ENCODE data around the gene SHISA7.

Gene SHISA7

DNA sequence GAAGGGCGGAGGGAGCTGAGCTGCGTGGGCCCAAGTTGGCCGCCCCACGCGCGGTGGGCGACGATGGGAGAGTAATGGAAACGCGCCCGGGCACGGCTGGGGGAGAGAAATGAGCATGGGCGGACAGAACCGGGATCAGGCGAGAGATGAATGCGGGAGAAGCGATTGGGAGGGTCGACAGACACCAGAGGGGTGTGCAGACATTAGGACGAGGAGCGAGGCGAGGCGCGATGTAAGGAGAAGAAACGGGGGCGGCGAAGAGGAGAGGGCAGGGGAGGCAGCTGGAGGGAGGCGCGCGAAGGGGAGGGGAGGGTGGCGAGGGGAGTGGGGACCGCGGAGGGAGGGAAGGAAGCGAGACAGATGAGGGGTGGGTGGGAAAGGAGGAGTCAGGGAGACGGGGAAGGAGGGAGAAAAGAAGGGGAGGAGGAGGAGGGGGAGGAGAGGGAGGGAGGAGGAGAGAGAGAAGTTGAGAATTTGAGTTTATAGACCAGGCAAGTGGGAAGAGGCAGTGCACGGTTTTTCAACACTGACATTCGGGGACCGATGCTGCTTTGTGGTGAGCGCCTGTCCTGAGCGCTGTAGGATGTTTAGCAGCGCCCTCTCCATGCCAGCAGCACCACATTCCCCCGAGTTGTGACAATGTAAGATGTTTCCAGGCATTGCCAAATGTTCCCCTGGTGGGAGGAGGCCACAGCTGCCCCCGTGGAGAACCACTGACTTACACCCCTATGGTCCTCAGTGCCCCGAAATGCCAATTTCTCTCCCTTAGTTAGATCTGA lies at the start of gene SHISA7:
Gene SHISA7 (minus strand): TSS at position 256 of the 779 bp plus-strand sequence. CDS start 437 bp downstream, outside the sequence.
- DNase-seq: no peak

DNA sequence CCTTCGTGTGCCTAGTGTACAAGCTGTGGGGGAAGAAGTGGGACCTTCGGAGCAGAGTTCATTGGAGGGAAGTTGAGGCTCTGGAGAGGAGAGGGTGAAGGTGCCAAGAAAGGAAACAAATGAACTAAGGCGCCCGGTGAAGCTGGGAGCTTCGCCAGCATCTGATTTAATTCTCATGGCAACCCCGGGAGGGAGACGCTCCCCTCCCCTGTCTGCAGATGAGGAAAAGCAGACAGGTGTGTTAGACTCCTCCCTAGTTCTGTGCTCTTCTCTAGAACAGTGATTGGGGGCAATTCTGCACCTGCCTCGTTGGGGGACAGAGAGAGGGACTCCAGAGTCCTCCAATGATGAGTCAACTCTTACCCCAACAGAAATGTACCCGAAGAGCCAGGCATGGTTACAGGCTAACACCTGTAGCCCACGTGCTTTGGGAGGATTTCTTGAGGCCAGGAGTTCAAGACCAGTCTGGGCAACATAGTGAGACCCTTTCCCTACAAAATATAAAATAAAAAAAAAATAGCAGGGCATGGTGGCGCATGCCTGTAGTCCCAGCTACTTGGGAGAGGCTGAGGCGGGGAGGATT lies 49.4 kb upstream of the SHISA7 start:
- no peak for DNase-seq

DNA sequence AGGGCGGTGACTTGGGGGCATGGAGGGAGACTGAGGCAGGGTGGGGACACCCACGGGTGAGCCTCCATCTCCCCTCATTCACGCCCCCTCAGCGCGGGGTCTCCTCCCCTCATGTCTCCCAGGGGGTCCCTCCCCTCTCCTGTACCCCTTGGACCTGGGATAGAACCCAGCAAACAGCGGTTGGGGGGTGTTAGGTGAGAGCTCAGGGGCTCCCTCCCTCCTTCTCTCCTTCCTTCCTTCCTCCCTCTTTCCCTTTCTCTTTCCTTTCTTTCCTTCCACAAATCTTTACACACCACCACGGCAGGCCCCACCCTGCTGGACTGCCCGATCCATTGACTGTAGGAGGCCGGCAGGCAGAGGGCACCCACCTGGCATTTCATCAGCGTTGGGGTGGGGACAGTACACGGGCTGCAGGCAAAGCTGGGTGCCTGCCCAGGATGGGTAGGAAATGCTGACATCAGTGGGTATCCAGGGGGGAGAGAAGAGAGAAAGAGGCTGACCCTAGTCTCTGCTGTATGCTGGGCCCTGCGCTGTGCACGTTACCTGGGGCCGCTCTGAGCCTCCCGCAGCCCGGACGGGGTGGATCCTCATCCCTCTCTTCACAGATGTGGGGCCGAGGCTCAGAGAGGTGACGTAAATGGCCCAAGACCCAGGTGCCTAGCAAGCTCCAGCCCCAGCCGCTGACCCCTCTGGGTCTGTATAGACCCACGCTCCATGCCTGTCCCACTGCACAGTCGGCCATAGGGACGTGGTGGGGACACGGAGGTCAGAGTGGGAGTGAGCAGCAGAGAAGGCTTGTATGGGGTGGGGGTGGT lies 48.7 kb upstream of the SHISA7 start:
- DNase-seq: peak in 2 of 3 donors; percentile 20 to 27

DNA sequence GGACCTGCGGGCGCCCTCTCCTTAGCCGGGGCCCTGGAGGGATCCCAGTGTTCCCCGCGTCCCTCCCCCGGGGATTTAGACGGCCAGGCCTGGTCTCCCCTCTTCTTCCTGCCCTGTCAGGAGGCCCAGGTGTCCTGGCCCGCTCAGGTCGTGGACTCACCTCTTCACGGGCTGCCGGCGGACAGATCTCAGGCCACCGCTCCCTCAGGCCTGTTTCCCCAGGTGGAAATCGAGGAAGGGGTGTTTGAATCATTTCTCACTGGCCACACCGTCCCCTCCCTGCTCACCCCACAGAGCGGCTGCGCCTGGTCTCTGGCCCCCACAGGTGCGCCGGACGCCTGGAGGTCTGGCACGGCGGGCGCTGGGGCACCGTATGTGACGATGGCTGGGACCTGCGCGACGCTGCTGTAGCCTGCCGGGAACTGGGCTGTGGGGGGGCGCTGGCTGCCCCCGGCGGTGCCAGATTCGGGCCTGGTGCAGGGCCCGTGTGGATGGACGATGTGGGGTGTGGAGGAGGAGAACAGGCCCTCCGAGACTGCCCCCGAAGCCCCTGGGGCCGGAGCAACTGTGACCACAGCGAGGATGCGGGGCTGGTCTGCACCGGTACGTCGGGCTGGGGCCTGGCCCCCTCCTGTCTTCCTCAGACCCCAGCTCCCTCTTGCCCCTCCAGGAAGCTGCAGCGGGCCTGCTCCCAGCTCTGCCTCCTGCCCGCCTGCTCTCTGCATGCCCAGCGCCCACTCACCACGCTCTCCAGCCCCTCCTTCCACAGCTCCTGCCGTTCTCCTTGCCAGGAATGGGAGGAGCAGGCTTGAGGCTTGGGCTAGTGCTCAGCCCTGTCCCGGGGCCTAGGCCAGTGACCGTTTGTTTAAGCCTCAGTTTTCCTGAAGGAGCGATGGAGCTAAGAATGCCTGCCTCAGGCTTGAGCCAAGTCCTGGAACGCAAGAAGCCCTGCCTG lies 47.7 kb upstream of the SHISA7 start:
- DNase-seq: no peak

DNA sequence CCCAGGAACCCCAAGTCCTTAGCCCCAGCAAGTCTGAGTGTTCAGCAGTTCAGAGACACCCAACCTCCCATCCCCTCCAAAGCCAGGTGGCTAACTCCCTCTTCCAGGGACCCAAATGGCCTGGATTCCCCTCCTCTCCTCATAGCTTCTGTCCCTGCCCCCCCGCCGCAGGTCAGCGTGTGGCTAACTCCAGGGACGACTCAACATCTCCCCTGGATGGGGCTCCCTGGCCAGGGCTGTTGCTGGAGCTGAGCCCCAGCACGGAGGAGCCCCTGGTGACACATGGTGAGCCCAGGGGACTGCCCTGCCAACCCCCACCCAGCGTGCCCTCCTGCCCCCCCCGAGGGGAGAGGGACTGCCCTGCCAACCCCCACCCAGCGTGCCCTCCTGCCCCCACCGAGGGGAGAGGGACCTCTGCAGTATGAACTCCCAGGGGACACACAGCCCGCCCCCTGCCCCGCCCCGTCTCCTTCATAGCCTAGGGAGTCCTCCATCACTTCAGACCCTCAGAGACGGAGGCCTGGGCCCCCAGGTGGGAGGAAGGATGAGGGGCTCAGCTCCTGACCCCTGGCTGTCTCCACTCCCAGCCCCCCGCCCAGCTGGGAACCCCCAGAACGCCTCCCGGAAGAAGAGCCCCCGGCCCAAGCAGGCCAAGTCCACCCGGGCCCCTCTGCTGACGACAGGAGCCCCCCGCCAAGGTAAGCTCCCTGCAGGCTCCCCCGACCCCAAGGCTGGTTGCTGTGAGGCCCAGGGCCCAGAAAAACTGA lies 46.8 kb upstream of the SHISA7 start:
- DNase-seq: no peak

DNA sequence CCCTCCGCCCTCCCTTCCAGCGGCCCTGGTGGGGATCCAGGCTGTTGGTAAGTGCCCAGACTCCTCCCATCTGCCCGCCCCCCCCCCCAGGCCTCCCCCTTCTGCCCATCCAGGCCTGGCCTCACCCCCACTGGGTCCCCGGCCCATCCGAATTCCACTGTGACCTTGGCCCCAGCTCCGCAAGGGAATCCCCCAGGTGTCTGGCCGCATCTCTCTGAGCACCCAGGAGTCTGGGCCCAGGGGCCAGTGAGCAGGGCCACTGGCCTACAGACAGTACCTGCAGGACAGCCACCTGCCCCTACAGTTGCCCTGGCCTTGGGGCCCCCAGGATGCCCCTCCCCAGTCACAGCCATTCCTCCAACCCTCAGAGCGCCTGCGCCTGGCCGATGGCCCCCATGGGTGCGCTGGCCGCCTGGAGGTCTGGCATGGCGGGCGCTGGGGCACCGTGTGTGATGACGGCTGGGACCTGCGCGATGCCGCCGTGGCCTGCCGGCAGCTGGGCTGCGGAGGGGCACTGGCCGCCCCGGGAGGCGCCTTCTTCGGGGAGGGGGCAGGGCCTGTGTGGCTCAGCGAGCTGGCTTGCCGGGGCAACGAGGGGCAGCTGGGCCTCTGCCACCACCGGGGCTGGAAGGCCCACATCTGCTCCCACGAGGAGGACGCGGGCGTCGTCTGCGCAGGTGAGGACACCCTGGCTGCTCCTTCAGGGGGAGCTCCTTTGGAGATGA lies 46.0 kb upstream of the SHISA7 start:
- no peak for DNase-seq

DNA sequence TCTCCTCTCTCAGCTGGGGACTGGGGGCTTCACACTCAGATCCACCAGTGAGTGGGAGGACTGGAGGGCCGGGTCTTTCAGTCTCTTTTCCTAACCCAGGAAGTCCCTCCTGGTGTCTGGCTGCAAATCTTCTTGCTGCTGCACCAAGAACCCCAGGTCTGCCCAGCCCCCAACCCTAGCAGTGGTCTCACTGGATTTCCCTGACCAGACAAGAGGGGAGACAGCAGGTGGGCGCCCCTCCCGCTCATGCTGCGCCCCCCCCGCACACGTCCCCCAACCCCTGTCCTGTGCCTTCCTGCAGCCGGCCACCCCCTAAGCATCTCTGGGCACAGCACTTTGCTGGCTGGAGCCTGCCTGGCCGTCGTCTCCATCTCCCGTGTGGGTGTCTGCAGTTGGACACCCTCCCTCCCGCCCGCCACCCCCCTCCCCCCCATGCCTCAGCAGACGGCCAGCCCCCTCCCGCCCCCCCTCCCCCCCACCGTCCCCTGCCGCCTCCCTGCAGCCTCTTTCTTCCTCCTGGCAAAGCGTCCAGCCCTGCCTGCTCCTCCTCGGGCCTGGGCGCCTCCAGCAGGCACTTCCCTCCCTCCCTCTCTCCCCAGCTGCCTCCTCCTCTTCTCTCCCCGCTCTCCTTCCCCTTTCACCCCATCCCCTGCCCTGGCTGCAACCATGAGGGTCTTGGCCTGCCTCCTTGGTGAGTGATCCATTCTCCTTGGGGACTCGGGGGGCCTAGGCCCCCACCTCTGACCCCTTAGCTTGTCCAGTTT lies 45.0 kb upstream of the SHISA7 start, which contains the start of gene SSC5D:
Gene SSC5D (plus strand): TSS at position 513 of the 764 bp plus-strand sequence. CDS start 154 bp downstream, at position 667.
- peak in 1 of 3 donors; percentile 26 for DNase-seq

DNA sequence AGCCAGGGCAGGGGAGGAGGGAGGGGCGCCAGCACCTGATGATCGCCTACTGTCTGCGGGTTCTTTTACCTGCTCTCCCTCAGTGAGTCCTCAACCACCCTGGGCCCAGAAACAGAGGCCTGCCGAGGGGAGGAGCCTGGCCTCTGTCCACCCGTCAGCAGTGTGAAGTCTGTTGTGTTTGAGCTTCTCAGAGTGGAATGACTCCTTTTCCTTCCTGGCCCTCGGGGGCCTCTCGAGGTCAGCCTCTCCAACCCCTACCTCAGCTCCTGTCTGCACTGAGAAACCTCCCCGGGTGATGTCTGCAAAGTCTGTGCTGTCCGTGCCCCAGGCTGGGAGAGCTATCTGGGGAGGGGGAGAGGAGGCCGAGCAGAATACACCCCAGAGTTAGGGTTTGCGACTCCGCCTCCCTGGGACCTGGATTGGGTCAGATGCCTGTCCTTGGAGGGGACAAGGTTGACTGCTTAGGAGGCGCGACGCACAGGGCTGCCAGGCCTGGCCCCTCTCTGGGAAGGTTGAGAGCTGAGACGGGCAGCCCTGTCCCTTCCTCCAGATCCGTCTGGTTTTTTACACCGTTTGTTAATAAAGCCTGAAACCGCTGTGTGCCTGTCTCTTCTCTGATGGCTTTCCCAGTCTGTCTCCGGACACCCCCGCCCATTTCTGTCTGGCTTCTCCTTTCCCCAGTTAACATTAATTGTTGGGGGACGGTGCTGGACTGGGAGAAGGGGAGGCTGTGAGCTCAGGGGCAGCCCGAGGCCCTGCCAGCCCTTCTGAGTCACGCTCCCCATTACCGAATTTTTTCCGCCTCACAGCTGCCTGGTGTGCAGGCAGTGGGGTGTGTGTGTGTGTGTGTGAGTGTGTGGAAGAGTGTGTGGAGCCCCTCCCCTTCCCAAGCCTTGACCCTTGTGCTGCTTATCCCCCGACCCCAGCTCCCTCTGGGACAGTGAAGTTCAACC lies 44.1 kb upstream of the SHISA7 start:
- peak in 2 of 3 donors; percentile 21 to 31 for DNase-seq

DNA sequence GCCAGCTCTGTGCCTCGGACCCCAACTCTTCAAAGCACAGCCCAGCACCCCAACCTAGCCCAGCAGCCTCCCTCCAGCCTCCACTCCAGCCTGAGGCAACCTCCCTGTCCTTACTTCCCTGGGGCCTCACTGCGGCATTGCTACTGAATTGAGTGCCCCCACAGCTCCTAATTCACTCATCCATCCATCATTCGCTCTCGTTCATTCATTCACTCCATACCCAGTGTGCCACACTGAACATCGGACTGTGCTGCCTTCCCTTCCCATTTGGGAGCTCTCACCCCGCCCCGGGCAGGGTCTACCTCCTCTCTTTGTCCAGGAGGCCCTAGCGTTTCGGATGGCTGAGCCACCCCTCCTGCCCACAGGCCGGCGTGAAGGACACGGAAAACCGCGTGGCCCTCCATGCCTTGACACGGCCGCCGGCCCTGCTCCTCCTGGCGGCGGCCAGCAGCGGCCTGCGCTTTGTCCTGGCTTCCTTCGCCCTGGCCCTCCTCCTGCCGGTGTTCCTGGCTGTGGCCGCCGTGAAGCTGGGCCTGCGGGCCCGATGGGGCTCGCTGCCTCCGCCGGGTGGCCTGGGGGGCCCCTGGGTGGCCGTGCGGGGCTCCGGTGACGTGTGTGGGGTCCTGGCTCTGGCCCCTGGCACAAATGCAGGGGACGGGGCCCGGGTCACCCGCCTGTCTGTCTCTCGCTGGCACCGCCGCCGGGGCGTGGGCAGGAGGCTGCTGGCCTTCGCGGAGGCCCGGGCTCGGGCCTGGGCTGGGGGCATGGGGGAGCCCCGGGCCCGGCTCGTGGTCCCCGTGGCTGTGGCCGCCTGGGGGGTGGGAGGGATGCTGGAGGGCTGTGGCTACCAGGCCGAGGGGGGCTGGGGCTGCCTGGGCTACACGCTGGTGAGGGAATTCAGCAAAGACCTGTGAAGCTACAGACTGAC lies 43.2 kb upstream of the SHISA7 start:
- DNase-seq: no peak

DNA sequence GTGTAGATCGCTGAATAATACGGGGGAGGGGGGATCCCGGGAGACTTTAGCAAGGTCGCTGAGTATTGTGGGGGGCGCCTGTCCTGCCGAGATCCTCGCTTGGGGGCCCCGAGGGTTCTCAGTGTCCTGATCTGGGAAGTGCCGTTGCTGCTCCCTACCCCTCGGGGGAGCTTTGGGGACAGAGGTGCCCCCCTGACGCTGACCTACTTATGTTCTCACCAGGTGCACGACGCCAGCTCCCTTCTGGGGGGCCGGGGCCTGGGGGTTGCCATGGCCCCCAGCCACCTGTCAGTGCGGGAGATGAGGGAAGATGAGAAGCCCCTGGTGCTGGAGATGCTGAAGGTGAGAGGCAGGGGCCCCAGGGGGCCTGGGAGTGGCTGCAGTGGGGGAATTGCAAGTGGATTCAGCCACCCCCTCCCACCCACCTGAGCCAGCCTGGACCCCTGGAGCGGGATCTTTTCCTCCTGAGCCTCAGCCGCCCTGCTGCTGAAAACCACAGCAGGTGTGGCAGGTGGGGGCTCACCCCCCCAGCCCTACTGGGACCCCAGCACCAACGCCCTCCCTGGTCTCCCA lies 42.4 kb upstream of the SHISA7 start:
- DNase-seq: no peak

DNA sequence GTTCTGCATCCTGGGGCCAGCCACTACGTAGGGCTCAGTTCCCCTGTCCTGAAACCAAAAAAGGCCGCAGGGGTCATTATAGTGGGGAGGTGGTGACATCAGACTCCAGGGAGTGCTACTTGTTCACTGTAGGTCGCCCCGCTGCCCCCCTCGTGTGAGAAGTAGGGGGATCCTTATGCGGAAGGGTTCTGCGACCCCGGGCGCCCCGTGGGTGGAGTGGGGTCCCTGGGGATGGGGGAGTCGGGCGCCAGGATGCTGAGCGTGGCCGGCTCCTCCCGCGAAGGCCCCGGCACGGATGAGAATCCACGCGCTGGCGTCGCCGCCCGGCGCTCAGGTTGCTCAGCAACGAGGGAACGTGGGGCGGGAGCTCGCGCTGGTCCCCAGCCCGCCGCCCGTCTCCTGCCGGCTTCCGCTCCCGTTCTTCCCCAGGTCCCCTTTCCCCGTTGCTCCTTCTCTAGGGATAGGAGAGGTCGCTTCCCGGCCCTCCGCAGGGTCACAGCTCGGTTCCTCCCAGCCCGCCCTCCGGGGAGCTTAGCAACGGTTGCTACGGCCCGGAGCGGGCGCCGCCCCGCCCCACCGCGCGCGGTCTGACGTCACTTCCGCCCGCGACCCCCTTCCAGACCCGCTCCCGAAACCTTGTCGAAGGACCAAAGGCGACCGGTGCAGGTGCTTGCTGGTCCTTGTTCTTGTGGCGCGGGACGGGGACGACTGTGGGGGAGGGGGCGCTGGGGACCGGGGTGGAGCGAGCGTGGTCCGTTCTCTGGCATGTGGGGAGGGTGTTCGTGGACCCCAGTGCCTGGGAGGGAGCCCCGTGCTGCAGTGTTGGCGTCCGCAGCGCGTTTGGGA lies 41.7 kb upstream of the SHISA7 start, which contains the start of gene NAT14:
Gene NAT14 (plus strand): TSS at position 596 of the 846 bp plus-strand sequence. CDS start 521 bp downstream, outside the sequence.
- DNase-seq: peak in 2 of 3 donors; percentile 26 to 50

DNA sequence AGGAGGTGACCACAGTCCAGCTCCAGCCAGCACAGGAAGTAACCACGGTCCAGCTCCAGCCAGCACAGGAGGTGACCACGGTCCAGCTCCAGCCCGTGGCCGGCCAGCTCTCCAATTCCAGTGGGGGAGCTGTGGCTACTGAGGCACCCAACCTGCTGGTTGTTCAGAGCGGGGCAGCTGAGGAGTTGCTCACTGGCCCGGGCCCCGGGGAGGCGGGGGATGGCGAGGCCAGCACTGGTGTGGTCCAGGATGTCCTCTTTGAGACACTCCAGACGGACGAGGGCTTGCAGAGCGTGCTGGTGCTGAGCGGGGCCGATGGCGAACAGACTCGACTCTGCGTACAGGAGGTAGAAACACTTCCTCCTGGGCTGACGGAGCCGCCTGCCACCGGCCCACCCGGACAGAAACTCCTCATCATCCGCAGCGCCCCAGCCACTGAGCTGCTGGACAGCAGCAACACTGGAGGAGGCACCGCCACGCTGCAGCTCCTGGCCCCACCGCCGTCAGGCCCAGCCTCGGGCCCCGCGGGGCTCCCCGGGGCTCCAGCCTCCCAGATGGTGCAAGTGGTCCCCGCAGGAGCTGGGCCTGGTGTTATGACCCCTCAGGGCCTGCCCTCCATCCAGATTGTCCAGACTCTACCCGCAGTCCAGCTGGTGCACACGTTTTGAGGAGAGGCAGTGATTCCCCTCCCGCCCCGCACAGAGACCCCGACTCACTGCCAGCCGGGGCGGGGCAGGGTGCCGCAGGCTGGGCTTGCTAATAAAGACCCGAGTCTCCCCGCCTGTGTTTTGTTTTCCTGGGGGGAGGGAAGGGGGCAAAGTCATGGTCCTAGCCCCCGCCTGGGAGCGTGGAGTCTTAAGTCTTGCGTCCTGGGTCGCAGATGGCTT lies 40.8 kb upstream of the SHISA7 start:
- no peak for DNase-seq

DNA sequence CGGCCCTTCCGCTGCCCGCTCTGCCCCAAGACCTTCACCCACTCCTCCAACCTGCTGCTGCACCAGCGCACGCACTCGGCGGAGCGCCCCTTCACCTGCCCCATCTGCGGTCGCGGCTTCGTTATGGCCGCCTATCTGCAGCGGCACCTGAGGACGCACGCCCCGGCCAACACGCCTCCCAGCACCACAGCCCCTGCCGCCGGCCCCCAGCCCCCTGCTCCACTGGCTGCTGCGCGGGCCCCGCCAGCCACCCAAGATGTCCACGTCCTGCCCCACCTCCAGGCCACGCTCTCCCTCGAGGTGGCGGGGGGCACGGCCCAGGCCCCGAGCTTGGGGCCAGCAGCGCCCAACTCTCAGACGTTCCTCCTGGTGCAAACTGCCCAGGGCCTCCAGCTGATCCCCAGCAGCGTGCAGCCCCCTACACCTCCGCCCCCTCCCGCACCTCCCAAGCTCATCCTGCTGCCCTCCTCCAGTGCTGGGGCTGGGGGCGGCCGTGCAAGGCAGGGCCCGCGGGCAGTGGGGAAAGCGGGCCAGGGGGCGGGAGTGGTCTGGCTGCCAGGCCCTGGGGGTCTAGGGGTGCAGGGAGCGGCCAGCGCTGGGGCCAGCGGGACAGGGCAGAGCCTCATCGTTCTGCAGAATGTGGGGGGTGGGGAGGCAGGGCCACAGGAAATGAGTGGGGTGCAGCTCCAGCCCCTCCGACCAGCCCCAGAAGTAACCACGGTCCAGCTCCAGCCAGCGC lies 40.0 kb upstream of the SHISA7 start:
- DNase-seq: no peak
